ENCODE data around the gene LRRC41. TPM values are rescaled to one million over a fixed set of nuclear protein-coding genes. Genes with fewer than 3 reads are reported as not detected.

LRRC41 gene
- total RNA-seq, 4 donors from 2014 or later = 26.8 to 87.2 (median 60.3) TPM

DNA sequence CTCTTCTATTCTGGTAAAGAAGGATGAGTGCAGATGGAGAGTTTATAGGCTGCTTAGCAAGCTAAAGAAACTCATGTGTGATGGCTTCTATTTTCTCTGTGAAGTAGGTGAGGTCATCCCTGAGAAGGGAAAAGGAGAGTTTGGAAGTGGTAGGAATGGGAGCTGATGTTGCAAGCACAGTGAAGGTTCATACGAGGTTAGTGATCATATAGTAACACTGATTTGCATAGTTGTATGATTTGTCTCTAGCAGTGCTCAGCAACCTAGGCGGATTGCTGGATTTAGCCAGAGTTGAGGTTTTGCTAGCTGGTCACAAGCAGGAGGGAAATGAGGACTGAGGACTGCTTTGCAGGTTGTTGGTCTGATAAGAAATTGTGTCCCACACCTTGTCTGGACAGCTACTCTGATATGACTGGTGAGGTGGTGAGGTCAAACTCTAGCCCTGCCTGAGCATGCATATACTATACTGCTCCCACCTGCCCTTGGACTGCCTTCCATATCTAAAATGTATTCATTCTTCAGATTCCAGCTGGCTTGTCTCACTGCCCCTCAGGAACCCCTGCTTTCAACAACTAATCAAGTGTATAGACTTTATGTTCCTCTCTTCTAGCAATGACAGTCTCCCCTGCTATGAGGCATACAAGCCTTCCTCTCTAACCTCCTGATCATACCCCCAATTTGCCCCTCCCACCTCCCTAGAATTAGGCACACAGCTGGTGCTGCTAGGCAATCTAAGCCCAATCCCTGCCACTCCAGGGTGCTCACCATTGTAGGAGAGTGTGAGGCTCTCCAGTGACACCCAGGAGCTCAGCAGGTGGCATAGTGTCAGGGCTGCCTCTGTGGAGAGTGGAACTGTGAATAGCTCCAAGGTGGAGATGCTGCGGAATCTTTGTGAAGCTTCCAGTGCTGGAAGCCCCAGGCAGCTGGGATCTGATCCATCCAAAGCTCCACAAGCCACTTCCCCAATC is 18.5 kb downstream of the LRRC41 start:
- H3K36me3 ChIP-seq = no peaks in the 10 kb centered on the region
- intact Hi-C loops (cut with DNase I; ENCODE audit: low total_unique reads) = no loop called here
- H3K27me3 ChIP-seq = no peaks in the 10 kb centered on the region
- H3K4me3 ChIP-seq = no peak overlapping the region
- no peak for TF ChIP-seq POLR2A (IDR thresholded peaks at IDR 0.05)
- TF ChIP-seq, protein P1, sequence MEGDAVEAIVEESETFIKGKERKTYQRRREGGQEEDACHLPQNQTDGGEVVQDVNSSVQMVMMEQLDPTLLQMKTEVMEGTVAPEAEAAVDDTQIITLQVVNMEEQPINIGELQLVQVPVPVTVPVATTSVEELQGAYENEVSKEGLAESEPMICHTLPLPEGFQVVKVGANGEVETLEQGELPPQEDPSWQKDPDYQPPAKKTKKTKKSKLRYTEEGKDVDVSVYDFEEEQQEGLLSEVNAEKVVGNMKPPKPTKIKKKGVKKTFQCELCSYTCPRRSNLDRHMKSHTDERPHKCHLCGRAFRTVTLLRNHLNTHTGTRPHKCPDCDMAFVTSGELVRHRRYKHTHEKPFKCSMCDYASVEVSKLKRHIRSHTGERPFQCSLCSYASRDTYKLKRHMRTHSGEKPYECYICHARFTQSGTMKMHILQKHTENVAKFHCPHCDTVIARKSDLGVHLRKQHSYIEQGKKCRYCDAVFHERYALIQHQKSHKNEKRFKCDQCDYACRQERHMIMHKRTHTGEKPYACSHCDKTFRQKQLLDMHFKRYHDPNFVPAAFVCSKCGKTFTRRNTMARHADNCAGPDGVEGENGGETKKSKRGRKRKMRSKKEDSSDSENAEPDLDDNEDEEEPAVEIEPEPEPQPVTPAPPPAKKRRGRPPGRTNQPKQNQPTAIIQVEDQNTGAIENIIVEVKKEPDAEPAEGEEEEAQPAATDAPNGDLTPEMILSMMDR (IDR thresholded peaks at IDR 0.05) = no peak
- H3K4me1 ChIP-seq = no peaks in the 10 kb centered on the region
- H3K9me3 ChIP-seq = no peaks in the 10 kb centered on the region
- no peak for DNase-seq
- H3K27ac ChIP-seq = no peak overlapping the region

DNA sequence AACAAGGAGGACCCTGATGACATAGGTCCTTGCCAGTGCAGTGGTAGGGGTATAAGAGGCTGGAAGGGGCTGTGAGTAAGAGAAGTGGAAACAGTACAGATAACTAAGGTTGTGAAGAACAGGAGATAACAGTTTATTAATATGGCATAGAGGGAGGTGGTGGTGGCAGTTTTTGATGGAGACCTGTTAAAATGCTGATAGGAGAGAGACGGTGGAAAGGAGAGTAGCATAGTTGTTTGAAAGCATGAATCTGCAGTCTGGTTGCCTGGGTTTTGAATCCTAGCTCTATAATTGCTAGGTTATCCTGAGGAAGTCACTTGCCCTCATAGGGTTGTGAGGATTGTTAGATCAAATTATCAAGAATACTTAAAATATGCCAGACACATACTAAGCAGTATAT is 19.4 kb downstream of the LRRC41 start:
- DNase-seq = no peak
- no peaks in the 10 kb centered on the region for H3K9me3 ChIP-seq

GRCh38 chr1:46281021-46281420 is 22.4 kb downstream of the LRRC41 start:
- no peak overlapping the region for H3K4me3 ChIP-seq
- TF ChIP-seq POLR2A (IDR thresholded peaks at IDR 0.05) = no peak
- TF ChIP-seq, protein P1 (IDR thresholded peaks at IDR 0.05) = no peak
- H3K9me3 ChIP-seq = no peaks in the 10 kb centered on the region
- no peak for DNase-seq
- no peaks in the 10 kb centered on the region for H3K36me3 ChIP-seq
- no peaks in the 10 kb centered on the region for H3K4me1 ChIP-seq
- intact Hi-C loops (cut with DNase I; ENCODE audit: low total_unique reads) = no loop called here
- no peaks in the 10 kb centered on the region for H3K27me3 ChIP-seq
- H3K27ac ChIP-seq = no peak overlapping the region

More for the DNA sequence above, 19.4 kb downstream of the LRRC41 start:
- Histone ChIP-seq H3K27ac (no peak overlapping the region), H3K4me3 (no peak overlapping the region), H3K36me3 (no peaks in the 10 kb centered on the region), H3K4me1 (no peaks in the 10 kb centered on the region), H3K27me3 (no peaks in the 10 kb centered on the region)
- intact Hi-C loops (cut with DNase I; ENCODE audit: low total_unique reads) = no loop called here
- TF ChIP-seq, protein P1 (IDR thresholded peaks at IDR 0.05) = no peak
- no peak for TF ChIP-seq POLR2A (IDR thresholded peaks at IDR 0.05)

DNA sequence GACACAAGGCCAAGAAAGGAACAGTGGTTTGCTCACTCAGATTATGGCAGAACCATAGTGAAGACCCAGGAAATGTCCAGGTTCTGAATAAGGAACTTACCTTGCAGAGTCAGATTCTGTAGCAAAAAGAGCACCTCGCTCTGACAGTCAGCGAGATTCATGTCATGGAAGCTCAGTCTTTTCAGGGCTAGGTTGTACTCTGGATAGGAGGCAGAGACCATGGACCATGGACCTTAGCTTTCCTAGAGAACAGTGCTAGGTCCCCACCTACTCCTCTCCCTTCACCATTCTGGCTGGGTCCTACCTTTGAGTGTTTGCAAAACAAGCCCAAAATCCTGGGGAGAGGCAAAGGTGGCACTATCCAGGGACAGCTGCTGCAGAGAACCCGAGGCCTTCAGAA is 23.3 kb downstream of the LRRC41 start:
- intact Hi-C loops (cut with DNase I; ENCODE audit: low total_unique reads) = no loop called here
- TF ChIP-seq, protein P1 (IDR thresholded peaks at IDR 0.05) = no peak
- TF ChIP-seq POLR2A (IDR thresholded peaks at IDR 0.05) = no peak
- Histone ChIP-seq H3K4me1 (no peaks in the 10 kb centered on the region), H3K27me3 (no peaks in the 10 kb centered on the region), H3K4me3 (no peak overlapping the region), H3K36me3 (no peaks in the 10 kb centered on the region), H3K9me3 (no peaks in the 10 kb centered on the region), H3K27ac (no peak overlapping the region)
- no peak for DNase-seq

GRCh38 chr1:46278807-46279206 is 24.6 kb downstream of the LRRC41 start:
- Histone ChIP-seq H3K27ac (no peak overlapping the region), H3K4me1 (no peaks in the 10 kb centered on the region), H3K9me3 (no peaks in the 10 kb centered on the region), H3K27me3 (no peaks in the 10 kb centered on the region), H3K4me3 (no peak overlapping the region), H3K36me3 (no peaks in the 10 kb centered on the region)
- intact Hi-C loops (cut with DNase I; ENCODE audit: low total_unique reads) = no loop called here
- DNase-seq = peak in 1 of 2 donors; percentile 19
- no peak for TF ChIP-seq POLR2A (IDR thresholded peaks at IDR 0.05)
- TF ChIP-seq, protein P1 (IDR thresholded peaks at IDR 0.05) = no peak

All from uterus (tissue), 4 donors.